GM12878 (cell line): ENCODE measurements around the gene EHD1.
"Not testable (repeated sequence)": the region's sequence is repeated elsewhere in the genome, so short reads cannot be mapped to it uniquely, and the experiment has no call there.

Experiments used
- CEBPB ChIP-seq, 2 experiments: fragments of 150-350 bp in 1 of 2; IDR thresholded peaks; 2 replicates each; pipeline ENCODE4 v1.6.1; 2012 to 2014; ENCODE audit warnings: low read depth in 2 of 2, low read length in 2 of 2, borderline replicate concordance in 1 of 2, inconsistent platforms in 1 of 2
- POLR2A ChIP-seq: IDR thresholded peaks from 2 replicates; pipeline ENCODE4 v1.6.1; 2011; ENCODE audit warnings: low read depth, mild to moderate bottlenecking, low read length
- POLR2AphosphoS5 ChIP-seq: IDR thresholded peaks from 2 replicates; pipeline ENCODE4 v1.6.1; 2011; ENCODE audit warnings: mild to moderate bottlenecking, low read length, inconsistent platforms
- RCOR1 ChIP-seq: conservative IDR thresholded peaks from 2 replicates; pipeline ENCODE4 v1.6.1; 2012; ENCODE audit warnings: low read depth, low read length, improper control_type of control experiment
- TAF1 ChIP-seq: IDR thresholded peaks from 2 replicates; pipeline ENCODE4 v1.6.1; 2011; ENCODE audit warnings: mild to moderate bottlenecking, low read depth, low read length, borderline replicate concordance
- ZZZ3 ChIP-seq: IDR thresholded peaks from 2 replicates; pipeline ENCODE4 v1.6.1; 2011; ENCODE audit warnings: low read depth; ENCODE audit not compliant: control insufficient read depth, insufficient read length
- TF ChIP-seq, protein P1 (sequence below), 3 experiments: IDR thresholded peaks in 2 of 3; conservative IDR thresholded peaks in 1 of 3; 2 replicates each; pipeline ENCODE4 v1.5.1; 2011; ENCODE audit warnings: low read depth in 3 of 3, low read length in 3 of 3, mild to moderate bottlenecking in 3 of 3, control low read depth in 2 of 3, moderate library complexity in 2 of 3, inconsistent platforms in 1 of 3, mixed read lengths in 1 of 3; ENCODE audit not compliant: control insufficient read depth in 2 of 3, insufficient read depth in 1 of 3; ENCODE audit errors: extremely low read depth in 1 of 3

DNA sequence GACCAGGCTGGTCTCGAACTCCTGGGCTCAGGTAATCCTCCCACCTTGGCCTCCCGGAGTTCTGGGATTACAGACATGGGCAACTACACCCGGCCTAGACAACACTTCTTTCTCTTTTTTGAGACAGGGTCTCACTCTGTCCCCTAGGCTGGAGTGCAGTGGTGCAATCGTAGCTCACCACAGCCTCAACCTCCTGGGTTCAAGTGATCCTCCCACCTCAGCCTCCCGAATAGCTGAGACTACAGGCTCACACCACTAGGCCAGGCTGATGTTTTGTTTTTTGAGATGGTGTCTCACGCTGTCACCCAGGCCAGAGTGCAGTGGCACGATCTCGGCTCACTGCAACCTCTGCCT, 32.7 kb downstream of the EHD1 start:
- TF ChIP-seq POLR2A; POLR2AphosphoS5; RCOR1; CEBPB (IDR thresholded peaks at IDR 0.05; ENCODE audit: borderline replicate concordance in 1 of 2, low read depth in 2 of 2, low read length in 2 of 2); TAF1; ZZZ3: not testable (repeated sequence)
- TF ChIP-seq, protein P1, sequence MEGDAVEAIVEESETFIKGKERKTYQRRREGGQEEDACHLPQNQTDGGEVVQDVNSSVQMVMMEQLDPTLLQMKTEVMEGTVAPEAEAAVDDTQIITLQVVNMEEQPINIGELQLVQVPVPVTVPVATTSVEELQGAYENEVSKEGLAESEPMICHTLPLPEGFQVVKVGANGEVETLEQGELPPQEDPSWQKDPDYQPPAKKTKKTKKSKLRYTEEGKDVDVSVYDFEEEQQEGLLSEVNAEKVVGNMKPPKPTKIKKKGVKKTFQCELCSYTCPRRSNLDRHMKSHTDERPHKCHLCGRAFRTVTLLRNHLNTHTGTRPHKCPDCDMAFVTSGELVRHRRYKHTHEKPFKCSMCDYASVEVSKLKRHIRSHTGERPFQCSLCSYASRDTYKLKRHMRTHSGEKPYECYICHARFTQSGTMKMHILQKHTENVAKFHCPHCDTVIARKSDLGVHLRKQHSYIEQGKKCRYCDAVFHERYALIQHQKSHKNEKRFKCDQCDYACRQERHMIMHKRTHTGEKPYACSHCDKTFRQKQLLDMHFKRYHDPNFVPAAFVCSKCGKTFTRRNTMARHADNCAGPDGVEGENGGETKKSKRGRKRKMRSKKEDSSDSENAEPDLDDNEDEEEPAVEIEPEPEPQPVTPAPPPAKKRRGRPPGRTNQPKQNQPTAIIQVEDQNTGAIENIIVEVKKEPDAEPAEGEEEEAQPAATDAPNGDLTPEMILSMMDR (IDR thresholded peaks at IDR 0.05 in 2 of 3, conservative IDR thresholded peaks at IDR 0.05 in 1 of 3; ENCODE audit: control insufficient read depth in 2 of 3, extremely low read depth in 1 of 3, insufficient read depth in 1 of 3, low read depth in 3 of 3, low read length in 3 of 3): not testable (repeated sequence)
